Lung (tissue), 12 donors: Measurements from ENCODE around the gene CEPT1. TPM values are rescaled to one million over a fixed set of nuclear protein-coding genes. Genes with fewer than 3 reads are reported as not detected.

Experiments
- ATAC-seq: fragments of 200-7000 bp; cut with Tn5 transposase; one replicate; pipeline ENCODE4 v1.9.1; 2020; ENCODE audit warnings: moderate number of reproducible peaks; ENCODE audit not compliant: insufficient read depth, low FRiP score
- DNase-seq, 3 donors: peaks; one replicate each; pipeline ENCODE4 v3.0.0-alpha.2; 2013 to 2017
- H3K27ac ChIP-seq, 2 donors: one replicate each; pipeline ENCODE4 v1.5.1; 2013; ENCODE audit warnings: mild to moderate bottlenecking in 2 of 2, moderate library complexity in 2 of 2, control low read depth in 1 of 2, inconsistent platforms in 1 of 2, low read depth in 1 of 2, low read length in 1 of 2
- H3K27me3 ChIP-seq, 3 donors: one replicate each; pipeline ENCODE4 v1.5.1; 2013; ENCODE audit warnings: low read length in 2 of 3; ENCODE audit not compliant: control insufficient read depth in 3 of 3, insufficient read depth in 3 of 3
- H3K36me3 ChIP-seq, 4 donors: one replicate each; pipeline ENCODE4 v1.5.1; 2013; ENCODE audit warnings: low read length in 4 of 4, mild to moderate bottlenecking in 1 of 4, moderate library complexity in 1 of 4; ENCODE audit not compliant: control insufficient read depth in 4 of 4, insufficient read depth in 4 of 4
- H3K4me1 ChIP-seq, 5 donors: one replicate each; pipeline ENCODE4 v1.5.1; 2013; ENCODE audit warnings: low read length in 5 of 5, mild to moderate bottlenecking in 2 of 5, moderate library complexity in 1 of 5; ENCODE audit not compliant: control insufficient read depth in 5 of 5, insufficient read depth in 5 of 5
- H3K4me3 ChIP-seq: one replicate; pipeline ENCODE4 v1.5.1; 2013; ENCODE audit warnings: mild to moderate bottlenecking, control low read depth, moderate library complexity
- H3K9ac ChIP-seq, 2 donors: one replicate each; pipeline ENCODE4 v1.5.1; 2013; ENCODE audit warnings: low read length in 2 of 2, control low read depth in 1 of 2; ENCODE audit not compliant: insufficient read depth in 1 of 2
- H3K9me3 ChIP-seq, 4 donors: one replicate each; pipeline ENCODE4 v1.5.1; 2013; ENCODE audit warnings: low read length in 3 of 4, mild to moderate bottlenecking in 1 of 4, moderate library complexity in 1 of 4; ENCODE audit not compliant: control insufficient read depth in 4 of 4, insufficient read depth in 3 of 4
- CTCF ChIP-seq: IDR thresholded peaks from 2 replicates; pipeline ENCODE4 v1.5.1; 2012; ENCODE audit warnings: mild to moderate bottlenecking; ENCODE audit errors: control extremely low read depth, extremely low read depth
- WGBS, 2 donors: extraction: QIAGEN DNeasy Blood & Tissue Kit; methylation state at CpG; one replicate each; pipeline ENCODE4 v1.1.7; 2013; 5-methylcytosine and 5-hydroxymethylcytosine counted together
- polyA plus RNA-seq, 2 donors: library from polyadenylated mRNA; stranded (reverse); fragments of 200-250 nt; gene quantifications; one replicate each; pipeline ENCODE4 v1.2.1, GENCODE V29; 2013
- total RNA-seq, 2 donors: library from RNA; depleted of rRNA in 1 of 2; stranded (reverse); fragments of >200 nt in 1 of 2; gene quantifications; one replicate each; pipeline ENCODE4 v1.2.1, GENCODE V29; 2014 to 2021
- donor health status: control.
- donor health status: control.
- donor health status: Bipolar disorder and iron deficiency.
- donor health status: healthy.
- donor health status: DM: yes; HTN: yes; CAD: no.

The CEPT1 gene
- total and polyA plus RNA-seq, 4 donors: 18.6 to 71.2 (median 26.2) TPM

GRCh38 chr1:111191496-111191895 lies 51.5 kb downstream of the CEPT1 start:
- WGBS, 2 donors: 72 to 86% methylated on average over 3 of the region's 3 CpGs
- no peak for TF ChIP-seq CTCF
- Histone ChIP-seq H3K9me3 (no peaks in the 10 kb centered on the region), H3K36me3 (peaks cover 3 to 19% (median 10%) of the 10 kb centered on the region in 4 donors), H3K4me3 (no peak overlapping the region), H3K27me3 (no peaks in the 10 kb centered on the region), H3K9ac (no peak overlapping the region), H3K27ac (peak overlapping the region in 1 of 2 donors; percentile 4), H3K4me1 (peaks cover 0 to 38% (median 17%) of the 10 kb centered on the region in 5 donors)
- ATAC-seq (no peak), DNase-seq (peak; percentile 80 to 94 (median 94))

GRCh38 chr1:111192074-111192473 lies 52.1 kb downstream of the CEPT1 start:
- Histone ChIP-seq H3K9ac (no peak overlapping the region), H3K36me3 (peaks cover 0 to 19% (median 6%) of the 10 kb centered on the region in 4 donors), H3K27ac (peak overlapping the region in 1 of 2 donors; percentile 4), H3K4me3 (no peak overlapping the region), H3K4me1 (peaks cover 0 to 38% (median 17%) of the 10 kb centered on the region in 5 donors), H3K27me3 (no peaks in the 10 kb centered on the region), H3K9me3 (no peaks in the 10 kb centered on the region)
- DNase-seq (no peak), ATAC-seq (no peak)
- no peak for TF ChIP-seq CTCF
- WGBS, 2 donors: 96 to 97% methylated on average over 5 of the region's 5 CpGs

GRCh38 chr1:111192658-111193519 lies 52.9 kb downstream of the CEPT1 start:
- Histone ChIP-seq H3K4me3 (no peak overlapping the region), H3K27ac (peak overlapping the region in 1 of 2 donors; percentile 4), H3K27me3 (no peaks in the 10 kb centered on the region), H3K9ac (no peak overlapping the region), H3K36me3 (peaks cover 0 to 27% (median 4%) of the 10 kb centered on the region in 4 donors), H3K9me3 (no peaks in the 10 kb centered on the region), H3K4me1 (peaks cover 0 to 38% (median 17%) of the 10 kb centered on the region in 5 donors)
- TF ChIP-seq CTCF: no peak
- 26 to 44% methylated on average over 10 of the region's 10 CpGs for WGBS, 2 donors
- peak; percentile 34 for ATAC-seq
- peak in 1 of 3 donors; percentile 20 for DNase-seq
